Esophagus squamous epithelium (tissue), 5 donors: ENCODE measurements around the gene DDTL. TPM values are rescaled to one million over a fixed set of nuclear protein-coding genes. Genes with fewer than 3 reads are reported as not detected.

Experiments used
- DNase-seq: peaks from one replicate; lab custom pipeline; 2025; lab: John Stamatoyannopoulos, UW
- H3K27ac ChIP-seq, 4 donors: fragments of 200-600 bp; sonication (generic); one replicate each; pipeline ENCODE4 v1.5.1; 2016 to 2019; ENCODE audit warnings: mild to moderate bottlenecking in 1 of 4
- H3K27me3 ChIP-seq, 4 donors: fragments of 200-600 bp; sonication (generic); 1 replicate in 3 of 4; 2 replicates in 1 of 4; pipeline versions ENCODE4 v1.5.1 to v1.6.0; 2017 to 2021; ENCODE audit warnings: antibody characterized with exemption in 1 of 4
- H3K36me3 ChIP-seq, 3 donors: fragments of 200-600 bp; sonication (generic); one replicate each; pipeline ENCODE4 v1.5.1; 2016 to 2019
- H3K4me1 ChIP-seq, 3 donors: fragments of 200-600 bp; sonication (generic); one replicate each; pipeline ENCODE4 v1.5.1; 2017 to 2019
- H3K4me3 ChIP-seq, 4 donors: fragments of 200-600 bp; sonication (generic); 1 replicate in 3 of 4; 2 replicates in 1 of 4; pipeline ENCODE4 v1.5.1; 2016 to 2019; ENCODE audit warnings: mild to moderate bottlenecking in 2 of 4, moderate library complexity in 1 of 4
- H3K9me3 ChIP-seq, 3 donors: fragments of 200-600 bp; sonication (generic); one replicate each; pipeline ENCODE4 v1.5.1; 2016 to 2019
- CTCF ChIP-seq, 6 experiments: fragments of 450-650 bp in 4 of 6; fragments of 200-600 bp in 2 of 6; sonication (generic) in 2 of 6; IDR thresholded peaks; one replicate each; pipeline ENCODE4 v1.5.1; 2016 to 2019; ENCODE audit warnings: antibody characterized with exemption in 6 of 6, mild to moderate bottlenecking in 4 of 6, moderate library complexity in 4 of 6
- POLR2A ChIP-seq, 4 donors: fragments of 450-650 bp; IDR thresholded peaks; one replicate each; pipeline ENCODE4 v1.6.1; 2017; ENCODE audit warnings: antibody characterized with exemption in 4 of 4, mild to moderate bottlenecking in 4 of 4, moderate library complexity in 3 of 4
- WGBS, 2 donors: methylation state at CpG; one replicate each; pipeline ENCODE4 v1.1.5; 2018; 5-methylcytosine and 5-hydroxymethylcytosine counted together
- intact Hi-C: fragments of 100-400 bp; cut with DNase I; formaldehyde crosslinking; loops from one replicate; pipeline ENCODE4 v1.15.0; 2022
- total RNA-seq, 4 donors: library from RNA; depleted of rRNA; stranded (reverse); fragments of >200 nt; gene quantifications; one replicate each; pipeline ENCODE4 v1.1.0, GENCODE V29; 2016
- donor health status: DM: yes; HTN: yes; CAD: no.

Gene DDTL
- total RNA-seq, 4 donors from 2014 or later: 1.9 TPM; not detected in 3

GRCh38 chr22:24007253-24008021, 40.7 kb downstream of the DDTL start:
- H3K4me3 ChIP-seq: no peak overlapping the region
- 54% methylated on average over 7 to 8 of the region's 8 CpGs for WGBS, 2 donors
- no peak for TF ChIP-seq CTCF (IDR thresholded peaks at IDR 0.05)
- no peak for TF ChIP-seq POLR2A (IDR thresholded peaks at IDR 0.05)
- H3K4me1 ChIP-seq: peaks cover 3 to 22% (median 5%) of the 10 kb centered on the region in 3 donors
- no peak overlapping the region for H3K27ac ChIP-seq
- DNase-seq: no peak
- no peaks in the 10 kb centered on the region for H3K27me3 ChIP-seq
- H3K9me3 ChIP-seq: no peaks in the 10 kb centered on the region
- intact Hi-C loops: loop anchor here (5.0 kb wide), 1 partner anchor 70 kb away; no protein-coding TSS in a partner anchor
- H3K36me3 ChIP-seq: no peaks in the 10 kb centered on the region

- no peaks in the 10 kb centered on the region for H3K36me3 ChIP-seq
- no peak for DNase-seq
- no peak overlapping the region for H3K27ac ChIP-seq
- intact Hi-C loops: loop anchor here (5.0 kb wide), 1 partner anchor 71 kb away; no protein-coding TSS in a partner anchor
- no peaks in the 10 kb centered on the region for H3K9me3 ChIP-seq
- peaks cover 3 to 27% (median 11%) of the 10 kb centered on the region in 3 donors for H3K4me1 ChIP-seq
- H3K27me3 ChIP-seq: no peaks in the 10 kb centered on the region
- H3K4me3 ChIP-seq: no peak overlapping the region
- no peak for TF ChIP-seq CTCF (IDR thresholded peaks at IDR 0.05)
- no peak for TF ChIP-seq POLR2A (IDR thresholded peaks at IDR 0.05)
- 86 to 100% methylated on average over 1 of the region's 1 CpG for WGBS, 2 donors
Measured at GRCh38 chr22:24008022-24008283, 41.3 kb downstream of the DDTL start.

- DNase-seq: no peak
- H3K9me3 ChIP-seq: no peaks in the 10 kb centered on the region
- H3K27ac ChIP-seq: no peak overlapping the region
- no peaks in the 10 kb centered on the region for H3K27me3 ChIP-seq
- H3K4me1 ChIP-seq: peaks cover 3 to 31% (median 14%) of the 10 kb centered on the region in 3 donors
- no peaks in the 10 kb centered on the region for H3K36me3 ChIP-seq
- no peak overlapping the region for H3K4me3 ChIP-seq
- intact Hi-C loops: loop anchor here (5.0 kb wide), 1 partner anchor 71 kb away; no protein-coding TSS in a partner anchor
- WGBS, 2 donors: 84 to 90% methylated on average over 6 of the region's 6 CpGs
- TF ChIP-seq POLR2A (IDR thresholded peaks at IDR 0.05) (no peak), CTCF (IDR thresholded peaks at IDR 0.05) (no peak)
Measured at GRCh38 chr22:24008381-24009226, 41.9 kb downstream of the DDTL start.

GRCh38 chr22:24009227-24010017, 42.7 kb downstream of the DDTL start:
- WGBS, 2 donors: 68 to 76% methylated on average over 7 of the region's 7 CpGs
- Histone ChIP-seq H3K27me3 (no peaks in the 10 kb centered on the region), H3K4me3 (no peak overlapping the region), H3K4me1 (peaks cover 3 to 31% (median 14%) of the 10 kb centered on the region in 3 donors), H3K27ac (no peak overlapping the region), H3K9me3 (no peaks in the 10 kb centered on the region), H3K36me3 (no peaks in the 10 kb centered on the region)
- intact Hi-C loops: loop anchor here (5.0 kb wide), 1 partner anchor 72 kb away; no protein-coding TSS in a partner anchor
- TF ChIP-seq CTCF (IDR thresholded peaks at IDR 0.05): no peak
- TF ChIP-seq POLR2A (IDR thresholded peaks at IDR 0.05): no peak
- no peak for DNase-seq
